ENCODE measurements around the gene SPAM1. TPM values are rescaled to one million over a fixed set of nuclear protein-coding genes. Genes with fewer than 3 reads are reported as not detected.
A peak's percentile ranks its signal among the peaks of the same experiment; 100 is the strongest.
"Not testable (repeated sequence)": the region's sequence is repeated elsewhere in the genome, so short reads cannot be mapped to it uniquely, and the experiment has no call there.

SPAM1 gene
- total RNA-seq, 1 donor from 2014 or later: not detected

DNA sequence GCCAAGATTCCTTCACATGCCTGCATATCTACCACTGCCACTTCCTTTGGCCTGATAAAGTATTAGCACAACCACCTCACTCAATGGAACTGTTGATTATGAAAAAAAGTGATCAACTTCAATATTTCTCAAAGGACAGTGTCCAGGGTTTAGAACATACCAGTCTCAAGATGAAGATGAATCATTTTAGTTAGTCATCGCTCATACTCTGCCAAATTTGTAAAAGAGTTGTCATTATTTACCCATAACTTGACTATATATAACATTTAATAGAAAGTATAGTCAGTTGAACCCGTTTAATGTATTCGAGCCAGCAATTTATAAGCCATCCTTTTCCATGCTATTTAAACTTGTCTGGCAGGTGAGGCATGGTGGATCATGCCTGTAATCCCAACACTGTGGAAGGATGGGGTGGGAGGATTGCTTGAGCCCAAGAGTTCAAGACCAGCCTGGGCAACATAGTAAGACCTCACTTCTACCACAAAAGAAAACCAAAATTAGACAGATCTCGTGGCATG lies 33.2 kb downstream of the SPAM1 start:
- no peak for DNase-seq (ENCODE audit: low spot score)

DNA sequence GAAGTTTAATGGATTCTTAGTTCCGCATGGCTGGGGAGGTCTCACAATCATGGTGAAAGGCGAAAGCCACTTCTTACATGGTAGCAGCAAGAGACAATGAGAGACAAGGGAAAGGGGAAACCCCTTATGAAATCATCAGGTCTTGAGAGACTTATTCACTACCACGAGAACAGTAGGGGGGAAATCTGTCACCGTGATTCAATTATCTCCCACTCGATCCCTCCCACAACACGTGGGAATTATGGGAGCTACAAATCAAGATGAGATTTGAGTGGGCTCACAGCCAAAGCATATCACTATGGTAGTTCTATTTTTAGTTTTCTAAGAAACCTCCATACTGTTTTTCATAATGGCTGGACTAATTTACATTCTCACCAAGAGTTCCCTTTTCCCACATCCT lies 36.7 kb downstream of the SPAM1 start:
- no peak for DNase-seq (ENCODE audit: low spot score)

DNA sequence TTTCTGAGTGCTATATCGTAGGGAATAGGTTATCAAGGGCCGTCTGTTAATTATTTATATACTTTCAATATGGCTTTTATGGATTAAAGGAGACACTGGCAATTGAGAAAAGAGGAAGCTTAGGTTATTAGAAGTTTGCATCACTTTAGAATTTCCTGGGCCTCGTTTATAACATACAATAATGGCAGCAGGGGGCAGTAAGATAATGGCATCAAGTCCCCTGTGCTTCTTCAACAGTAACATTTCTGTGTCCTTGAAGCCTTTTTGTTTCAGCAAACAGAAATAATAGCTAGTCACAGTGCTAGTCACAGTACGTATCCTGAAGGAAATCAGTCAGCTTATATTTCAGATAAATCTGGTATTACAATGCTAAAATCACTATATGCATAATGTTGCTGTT lies 41.9 kb downstream of the SPAM1 start:
- DNase-seq (ENCODE audit: low spot score): no peak

DNA sequence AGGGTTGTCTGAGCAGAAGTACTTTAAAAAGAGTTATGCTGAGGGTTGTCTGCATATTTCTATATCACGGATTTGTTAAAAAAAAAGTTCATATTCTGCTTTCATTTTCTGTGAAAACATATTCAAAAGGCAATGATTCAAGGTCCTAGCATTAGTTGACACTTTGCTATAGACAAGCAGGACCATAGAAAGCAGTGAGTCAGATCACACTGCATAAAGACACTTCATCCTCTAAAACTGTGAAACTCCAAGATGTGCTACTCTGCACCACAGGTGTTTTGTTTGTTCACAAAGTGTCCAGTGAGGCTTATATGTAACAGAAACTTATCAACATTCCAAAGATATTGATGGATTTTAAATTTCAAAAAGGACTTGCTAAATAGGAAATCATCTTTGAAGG lies 47.0 kb downstream of the SPAM1 start:
- DNase-seq (ENCODE audit: low spot score): no peak

DNA sequence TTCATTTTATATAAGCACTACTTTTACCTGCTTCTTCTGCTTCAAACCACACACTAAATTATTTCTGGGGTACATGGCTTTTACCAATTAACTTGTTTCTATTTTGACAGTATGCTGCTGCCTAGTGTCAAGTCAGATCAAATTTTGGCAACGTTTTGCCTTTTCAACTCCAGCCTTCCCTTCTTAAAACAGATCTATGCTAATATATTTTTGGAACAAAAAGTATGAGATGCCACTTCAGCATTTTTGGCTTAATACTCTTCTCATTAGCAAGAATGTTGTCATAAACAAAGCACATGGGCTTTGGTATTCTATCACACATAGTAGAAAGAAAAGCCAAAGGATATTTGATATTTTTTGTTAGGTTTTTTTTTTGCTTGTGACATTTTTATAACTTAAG lies 47.8 kb downstream of the SPAM1 start:
- DNase-seq (ENCODE audit: low spot score): no peak

DNA sequence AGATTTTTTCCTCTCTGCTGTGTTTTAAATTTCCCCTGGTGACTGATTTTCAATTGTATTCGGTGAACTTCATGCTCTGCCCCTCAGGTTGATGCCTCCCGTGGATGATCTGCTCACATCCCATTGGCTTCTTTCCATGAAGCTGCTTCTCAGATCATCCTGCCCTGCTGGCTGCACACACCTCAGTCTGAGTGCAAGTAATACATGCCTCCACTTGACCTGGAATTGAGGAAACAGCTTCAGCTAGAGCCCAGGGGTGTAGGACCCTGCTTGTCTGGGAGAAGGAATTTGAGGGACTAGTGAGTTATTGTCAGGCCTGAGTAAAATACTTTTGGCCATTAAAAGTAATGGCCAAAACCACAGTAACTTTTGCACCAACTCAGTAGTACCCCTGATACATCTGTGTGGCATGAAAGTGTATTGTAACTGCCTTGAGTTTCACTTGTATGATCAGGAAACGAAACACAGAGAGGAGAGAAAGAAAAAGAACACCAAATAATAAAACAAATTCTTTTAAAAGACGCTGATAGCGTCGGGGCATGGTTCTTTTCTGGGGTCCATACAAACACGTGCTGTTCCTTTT lies 49.4 kb downstream of the SPAM1 start:
- peak; percentile 44 for DNase-seq (ENCODE audit: low spot score)

DNA sequence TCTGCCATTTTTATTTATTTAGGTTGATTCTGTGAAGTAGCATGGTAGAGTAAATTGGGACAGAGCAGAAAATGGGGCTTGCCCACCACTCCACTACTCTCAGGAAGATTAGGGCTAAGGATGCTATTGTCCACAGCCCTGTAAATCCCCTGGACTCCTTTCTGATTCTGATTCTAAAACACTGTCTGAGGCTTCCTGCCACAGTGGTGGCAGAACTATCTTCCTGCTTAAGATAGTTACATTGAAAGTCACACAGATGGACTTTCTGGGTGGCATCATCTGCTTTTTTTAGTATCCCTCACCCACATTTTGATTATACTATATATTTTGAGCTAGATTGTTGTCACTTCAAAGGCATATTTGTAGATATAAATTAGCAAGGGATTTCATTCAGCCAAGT lies 50.0 kb downstream of the SPAM1 start:
- no peak for DNase-seq (ENCODE audit: low spot score)

DNA sequence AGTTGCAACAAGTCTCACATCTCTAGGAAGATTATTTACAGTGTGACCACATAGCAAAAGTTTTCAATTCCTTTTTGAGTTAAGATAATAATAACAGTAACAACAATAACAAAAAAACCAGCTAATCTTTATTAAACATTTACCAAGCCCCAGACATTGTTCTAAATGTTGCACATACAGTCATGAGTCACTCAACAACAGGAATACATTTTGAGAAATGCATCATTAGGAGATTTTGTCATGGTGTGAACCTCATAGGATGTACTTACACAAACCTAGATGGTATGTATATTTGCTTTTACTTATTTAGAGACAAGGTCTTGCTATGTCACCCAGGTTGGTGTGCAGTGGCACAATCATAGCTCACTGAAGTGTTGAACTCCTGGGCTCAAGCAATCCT lies 52.0 kb downstream of the SPAM1 start:
- no peak for DNase-seq (ENCODE audit: low spot score)

DNA sequence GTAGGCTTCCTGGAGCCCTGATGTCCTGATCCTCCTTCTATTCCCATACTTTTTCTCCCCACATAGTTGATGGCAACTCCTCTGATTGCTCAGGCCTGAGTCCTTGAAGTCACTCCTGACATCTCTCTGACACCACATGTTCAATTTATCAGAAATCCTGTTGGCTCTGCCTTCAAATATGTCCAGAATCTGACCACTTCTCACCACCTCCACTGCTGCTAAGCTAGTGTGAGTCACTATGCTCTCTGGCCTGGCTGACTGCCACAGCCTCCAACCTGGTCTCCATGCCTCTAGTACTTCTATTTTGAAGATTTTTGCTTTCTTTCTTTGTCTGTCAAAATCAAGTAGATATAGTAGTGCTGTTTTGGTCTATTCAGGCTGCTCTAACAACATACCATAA lies 54.8 kb downstream of the SPAM1 start:
- no peak for DNase-seq (ENCODE audit: low spot score)

DNA sequence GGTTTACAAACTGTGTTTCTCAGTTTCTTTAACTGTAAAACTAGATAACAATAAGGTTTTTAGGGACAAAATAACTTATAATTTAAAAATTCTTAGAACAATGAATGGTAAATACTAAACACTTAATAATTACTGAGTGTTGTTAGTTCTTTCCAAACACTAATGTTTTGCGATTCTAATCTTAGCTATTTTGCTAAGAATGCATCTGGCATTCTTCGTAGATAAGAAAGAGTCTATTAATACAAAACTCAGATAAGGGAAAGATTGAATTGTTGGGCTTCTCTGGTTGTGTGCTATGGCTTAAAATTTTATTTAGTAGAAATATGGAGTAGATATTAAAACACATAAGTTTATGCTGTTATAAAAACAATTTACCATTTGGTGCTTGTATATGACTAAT lies 62.4 kb downstream of the SPAM1 start:
- DNase-seq (ENCODE audit: low spot score): no peak

DNA sequence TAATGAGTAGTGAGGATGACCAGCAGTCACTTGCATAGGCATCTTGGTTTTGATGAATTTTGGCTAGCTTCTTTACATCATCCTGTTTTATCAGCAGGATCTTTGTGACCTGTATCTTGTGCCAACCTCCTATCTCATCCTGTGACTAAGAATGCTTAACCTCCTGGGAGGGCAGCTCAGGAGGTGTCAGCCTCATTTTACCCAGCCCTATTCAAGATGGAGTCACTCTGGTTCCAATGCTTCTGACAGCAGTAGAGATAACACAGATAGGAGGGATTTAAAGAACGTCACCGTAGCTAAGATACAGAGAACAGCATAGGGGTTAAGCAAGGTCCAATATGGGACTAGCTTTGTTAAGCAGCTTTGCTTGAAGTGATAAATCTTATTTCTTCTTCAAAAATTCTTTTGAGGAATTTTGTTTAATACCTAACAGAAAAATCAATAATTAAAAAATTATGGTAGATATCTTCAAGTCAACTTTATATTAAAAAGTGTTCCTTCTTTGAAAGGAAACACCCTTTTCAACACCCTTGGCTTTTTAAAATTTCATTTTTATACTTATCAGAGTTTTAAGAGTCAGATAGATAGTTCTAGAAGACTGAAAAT lies 68.0 kb downstream of the SPAM1 start:
- no peak for DNase-seq (ENCODE audit: low spot score)

DNA sequence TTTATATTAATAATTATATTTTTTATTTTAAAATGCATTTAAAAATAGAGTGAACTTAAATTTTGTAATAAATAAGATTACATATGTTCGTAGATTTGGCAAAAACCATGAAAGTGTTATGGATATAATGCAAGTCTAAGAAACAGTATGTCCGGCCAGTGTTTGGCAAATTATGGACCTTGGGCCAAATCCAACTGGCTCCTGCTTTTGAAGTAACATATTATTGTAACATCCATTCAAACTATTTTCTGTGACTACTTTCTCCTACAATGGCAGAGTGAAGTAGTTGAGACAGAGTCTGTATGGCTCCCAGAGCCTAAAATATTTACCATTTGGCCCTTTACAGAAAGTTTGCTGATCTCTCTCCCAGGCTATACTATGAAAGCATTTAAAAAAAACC lies 69.0 kb downstream of the SPAM1 start:
- no peak for DNase-seq (ENCODE audit: low spot score)

DNA sequence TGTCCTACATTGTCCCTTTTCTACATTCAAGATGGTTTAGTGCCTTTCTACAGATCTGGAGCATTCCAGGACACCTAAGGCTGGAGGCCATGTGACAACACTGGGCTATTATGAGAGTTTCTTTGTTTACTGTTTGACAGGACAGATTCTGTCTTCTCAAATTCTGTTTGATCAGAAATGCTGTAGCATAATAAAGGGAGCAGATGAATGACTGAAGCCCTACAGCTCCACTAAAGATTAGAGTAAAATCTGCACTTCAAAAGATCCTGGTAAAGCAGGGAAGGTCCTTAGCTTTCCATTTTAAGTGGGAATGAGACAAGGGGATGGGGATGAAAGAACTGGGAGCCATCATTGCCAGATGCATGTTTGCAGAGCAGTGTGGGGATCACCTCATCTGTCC lies 69.4 kb downstream of the SPAM1 start:
- DNase-seq (ENCODE audit: low spot score): no peak

DNA sequence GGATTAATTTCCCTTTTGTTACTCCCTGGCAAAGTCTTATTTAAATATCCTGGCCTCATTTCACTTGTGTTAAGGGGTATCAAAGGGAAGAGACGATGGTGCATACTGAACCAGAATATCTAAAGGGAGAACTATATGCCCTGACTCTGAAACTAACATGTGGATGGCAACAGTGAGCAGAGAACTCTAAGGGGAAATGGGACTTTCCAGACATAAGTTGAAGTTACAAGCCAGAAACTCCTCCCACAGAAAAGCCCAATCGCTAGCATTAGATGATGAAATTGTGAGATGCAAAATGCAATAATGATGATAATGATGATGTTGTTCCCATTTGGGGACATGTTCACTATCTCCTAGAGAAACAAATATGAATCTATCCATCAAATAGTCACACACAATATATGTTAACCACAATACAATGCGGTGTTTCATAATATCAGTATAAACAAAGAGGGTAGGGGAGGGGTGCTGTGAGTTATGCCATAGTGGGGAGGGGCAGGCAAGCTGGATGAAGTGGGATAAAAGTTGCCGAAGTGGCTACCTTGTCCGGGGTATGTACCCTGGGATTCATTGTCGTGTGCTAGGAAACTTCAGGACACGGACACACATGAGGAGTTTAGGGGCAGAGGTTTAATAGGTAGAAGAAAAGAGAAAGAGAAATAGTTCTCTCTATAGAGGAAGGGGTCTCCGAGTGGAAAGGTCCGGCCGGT lies 70.7 kb downstream of the SPAM1 start:
- DNase-seq (ENCODE audit: low spot score): no peak

DNA sequence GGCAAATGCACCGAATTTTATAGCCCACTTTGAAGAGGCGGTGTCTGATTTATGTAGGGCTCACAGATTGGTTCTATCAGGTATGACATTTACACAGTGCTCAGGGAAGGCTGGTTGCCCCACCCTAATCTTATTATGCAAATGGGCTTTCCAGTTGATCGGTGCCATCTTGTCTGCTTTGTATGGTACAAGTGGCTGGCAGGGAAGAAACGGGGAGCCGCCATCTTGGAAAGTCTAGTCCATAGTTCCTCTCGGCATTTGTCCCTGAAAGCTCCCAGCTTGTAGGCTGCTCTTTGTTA lies 71.2 kb downstream of the SPAM1 start:
- DNase-seq (ENCODE audit: low spot score): no peak

DNA sequence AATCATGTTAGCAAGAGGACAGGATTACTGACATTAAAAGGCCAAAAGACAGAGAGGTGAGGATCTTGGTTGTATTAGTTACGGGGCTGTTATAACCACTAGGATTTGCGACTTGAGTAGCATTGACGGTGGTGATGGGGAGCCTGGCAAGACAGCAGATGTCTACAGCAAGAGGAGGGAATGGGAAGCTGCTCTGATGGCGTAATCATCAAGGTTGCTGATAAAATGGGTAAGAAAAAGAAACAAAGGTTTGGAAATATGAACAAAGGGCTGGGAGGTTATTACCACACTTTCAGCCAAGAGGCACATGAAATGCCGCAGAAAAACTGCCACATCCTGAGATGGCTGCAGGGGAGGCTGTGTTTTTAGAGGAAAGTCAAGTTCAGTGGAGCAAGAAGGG lies 73.9 kb downstream of the SPAM1 start:
- no peak for DNase-seq (ENCODE audit: low spot score)

DNA sequence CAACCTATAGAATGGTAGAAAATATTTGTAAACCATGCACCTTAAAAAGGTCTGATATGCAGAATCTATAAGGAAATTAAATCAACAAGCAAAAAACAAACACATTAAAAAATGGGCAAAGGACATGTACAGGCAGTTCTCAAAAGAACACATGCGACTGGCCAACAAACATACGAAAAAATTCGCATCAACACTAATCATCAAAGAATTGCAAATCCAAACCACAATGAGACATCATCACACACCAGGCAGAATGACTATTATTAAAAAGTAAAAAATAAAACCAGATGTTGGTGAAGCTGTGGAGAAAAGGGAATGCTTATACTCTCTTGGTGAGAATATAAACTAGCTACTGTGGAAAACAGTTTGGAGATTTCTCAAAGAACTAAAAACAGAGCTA lies 74.7 kb downstream of the SPAM1 start:
- DNase-seq (ENCODE audit: low spot score): no peak

DNA sequence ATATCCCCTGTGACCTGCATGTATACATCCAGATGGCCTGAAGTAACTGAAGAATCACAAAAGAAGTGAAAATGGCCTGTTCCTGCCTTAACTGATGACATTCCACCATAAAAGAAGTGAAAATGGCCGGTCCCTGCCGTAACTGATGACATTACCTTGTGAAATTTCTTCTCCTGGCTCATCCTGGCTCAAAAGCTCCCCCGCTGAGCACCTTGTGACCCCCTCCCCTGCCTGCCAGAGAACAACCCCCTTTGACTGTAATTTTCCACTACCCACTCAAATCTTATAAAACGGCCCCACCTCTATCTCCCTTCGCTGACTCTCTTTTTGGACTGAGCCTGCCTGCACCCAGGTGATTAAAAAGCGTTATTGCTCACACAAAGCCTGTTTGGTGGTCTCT lies 83.3 kb downstream of the SPAM1 start:
- DNase-seq (ENCODE audit: low spot score): not testable (repeated sequence)

DNA sequence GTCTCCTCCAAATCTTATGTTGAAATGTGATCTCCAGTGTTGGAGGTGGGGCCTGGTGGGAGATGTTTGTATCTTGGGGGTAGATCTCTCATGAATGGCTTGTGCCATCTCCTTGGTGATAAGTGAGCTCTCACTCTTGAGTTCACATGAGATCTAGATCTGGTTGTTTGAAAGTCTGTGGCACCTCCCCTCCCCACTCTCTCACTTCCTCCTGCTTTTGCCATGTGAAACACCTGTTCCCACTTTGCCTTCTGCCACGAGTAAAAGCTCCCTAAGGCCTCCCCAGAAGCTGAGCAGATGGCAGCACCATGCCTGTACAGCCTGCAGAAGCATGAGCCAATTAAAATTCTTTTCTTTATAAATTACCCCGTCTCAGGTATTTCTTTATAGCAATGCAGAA lies 84.3 kb downstream of the SPAM1 start:
- DNase-seq (ENCODE audit: low spot score): no peak
